ENCODE data around the gene RELA.
A peak's percentile ranks its signal among the peaks of the same experiment; 100 is the strongest.

Gene RELA

GRCh38 chr11:65654375-65655349 is 8.1 kb downstream of the RELA start:
- TF ChIP-seq CTCF (IDR thresholded peaks at IDR 0.05; ENCODE audit: insufficient read depth, low read length) (no peak), POLR2AphosphoS5 (IDR thresholded peaks at IDR 0.05; ENCODE audit: low read depth) (0 out of 2 replicates have a peak, but pooled peaks have one; percentile 20), REST (IDR thresholded peaks at IDR 0.05; ENCODE audit: insufficient replicate concordance, low read depth) (no peak), GABPA (IDR thresholded peaks at IDR 0.05; ENCODE audit: low read depth) (no peak)
- DNase-seq (ENCODE audit: low read depth in 1 of 2, low spot score in 1 of 2), result no peak
- H3K27me3 ChIP-seq (ENCODE audit: insufficient read depth, poor library complexity, severe bottlenecking), result no peaks in the 10 kb centered on the region
- H3K27ac ChIP-seq (replicated peaks), result no peak overlapping the region
- H3K4me3 ChIP-seq (replicated peaks; ENCODE audit: insufficient read depth, low read length), result no peak overlapping the region

- no peak for DNase-seq (ENCODE audit: low read depth in 1 of 2, low spot score in 1 of 2)
- Histone ChIP-seq H3K27me3 (ENCODE audit: insufficient read depth, poor library complexity, severe bottlenecking) (no peaks in the 10 kb centered on the region), H3K27ac (replicated peaks) (peak overlapping the region; percentile 80), H3K4me3 (replicated peaks; ENCODE audit: insufficient read depth, low read length) (peak overlapping the region; percentile 12)
- TF ChIP-seq GABPA (IDR thresholded peaks at IDR 0.05; ENCODE audit: low read depth), result no peak
- 0 out of 2 replicates have a peak, but pooled peaks have one; percentile 17 for TF ChIP-seq POLR2AphosphoS5 (IDR thresholded peaks at IDR 0.05; ENCODE audit: low read depth)
Measured at GRCh38 chr11:65653229-65654225, 9.2 kb downstream of the RELA start.

GRCh38 chr11:65652511-65653228 is 10.0 kb downstream of the RELA start:
- H3K27ac ChIP-seq (replicated peaks), result peak overlapping the region; percentile 80
- DNase-seq (ENCODE audit: low read depth in 1 of 2, low spot score in 1 of 2), result peak; percentile 85 to 95
- H3K27me3 ChIP-seq (ENCODE audit: insufficient read depth, poor library complexity, severe bottlenecking), result no peaks in the 10 kb centered on the region
- no peak for TF ChIP-seq CTCF (IDR thresholded peaks at IDR 0.05; ENCODE audit: insufficient read depth, low read length)
- TF ChIP-seq REST (IDR thresholded peaks at IDR 0.05; ENCODE audit: insufficient replicate concordance, low read depth), result no peak
- TF ChIP-seq SPI1 (IDR thresholded peaks at IDR 0.05; ENCODE audit: borderline replicate concordance, low read depth), result peak; percentile 59; the same call in 1 of the 2 replicates
- peak; percentile 77 for TF ChIP-seq POLR2AphosphoS5 (IDR thresholded peaks at IDR 0.05; ENCODE audit: low read depth)
- TF ChIP-seq GABPA (IDR thresholded peaks at IDR 0.05; ENCODE audit: low read depth), result no peak
- H3K4me3 ChIP-seq (replicated peaks; ENCODE audit: insufficient read depth, low read length), result peak overlapping the region; percentile 52

All from HL-60 (cell line).